Kidney tubule cell (primary cell): Measurements from ENCODE around the gene ZBTB37.
"Not testable (repeated sequence)": the region's sequence is repeated elsewhere in the genome, so short reads cannot be mapped to it uniquely, and the experiment has no call there.

Experiments
- DNase-seq: peaks from one replicate; pipeline ENCODE4 v3.0.0-alpha.2; 2018; ENCODE audit warnings: low spot score

ZBTB37 gene

GRCh38 chr1:173914366-173914871 lies 46.2 kb downstream of the ZBTB37 start:
- peak; percentile 20 for DNase-seq

GRCh38 chr1:173915596-173915995 lies 47.4 kb downstream of the ZBTB37 start:
- DNase-seq = no peak

GRCh38 chr1:173916667-173917066 lies 48.5 kb downstream of the ZBTB37 start:
- DNase-seq = no peak

- no peak for DNase-seq
Measured at GRCh38 chr1:173917149-173917548, 49.0 kb downstream of the ZBTB37 start, which contains the start of gene SERPINC1. Gene SERPINC1, minus strand, starts transcription at chr1:173917327. Its CDS starts 68 bp downstream, at chr1:173917259.

GRCh38 chr1:173917635-173918493 lies 49.7 kb downstream of the ZBTB37 start:
- DNase-seq = no peak

- DNase-seq = no peak
Measured at GRCh38 chr1:173920861-173921260, 52.7 kb downstream of the ZBTB37 start.

- no peak for DNase-seq
Measured at GRCh38 chr1:173925306-173926242, 57.4 kb downstream of the ZBTB37 start.

- not testable (repeated sequence) for DNase-seq
Measured at GRCh38 chr1:173930541-173930940, 62.4 kb downstream of the ZBTB37 start.

- DNase-seq = no peak
Measured at GRCh38 chr1:173934440-173934839, 66.3 kb downstream of the ZBTB37 start.

GRCh38 chr1:173937062-173937461 lies 68.9 kb downstream of the ZBTB37 start:
- no peak for DNase-seq

- no peak for DNase-seq
Measured at GRCh38 chr1:173946380-173946921, 78.3 kb downstream of the ZBTB37 start.

GRCh38 chr1:173948594-173948993 lies 80.4 kb downstream of the ZBTB37 start:
- no peak for DNase-seq
